GM12865 (cell line): ENCODE data around the gene FBXO44.

ENCODE experiments used
- DNase-seq: peaks from one replicate; pipeline ENCODE4 v3.0.0; 2010; ENCODE audit warnings: low read depth
- H3K4me3 ChIP-seq: 2 replicates; pipeline ENCODE4 v1.5.1; 2011; ENCODE audit warnings: mild to moderate bottlenecking, low read depth, low read length, control low read depth
- CTCF ChIP-seq: IDR thresholded peaks from 2 replicates; pipeline ENCODE4 v1.5.1; 2011; ENCODE audit warnings: low read length, control low read depth, low read depth, inconsistent platforms; ENCODE audit not compliant: insufficient read depth; ENCODE audit errors: missing control alignments

The FBXO44 gene

GRCh38 chr1:11649624-11650330, 4.9 kb upstream of the FBXO44 start:
- no peak overlapping the region for H3K4me3 ChIP-seq
- TF ChIP-seq CTCF, result no peak
- no peak for DNase-seq

GRCh38 chr1:11650331-11650991, 4.2 kb upstream of the FBXO44 start:
- TF ChIP-seq CTCF, result peak; percentile 74
- H3K4me3 ChIP-seq, result no peak overlapping the region
- peak; percentile 85 for DNase-seq

- no peak for TF ChIP-seq CTCF
- no peak overlapping the region for H3K4me3 ChIP-seq
- DNase-seq, result no peak
These were observed 3.7 kb upstream of the FBXO44 start for GRCh38 chr1:11651017-11651416.

- no peak overlapping the region for H3K4me3 ChIP-seq
- TF ChIP-seq CTCF, result no peak
- DNase-seq, result no peak
These were observed 2.4 kb upstream of the FBXO44 start for GRCh38 chr1:11652203-11652780.

GRCh38 chr1:11653101-11653860, 1.4 kb upstream of the FBXO44 start:
- TF ChIP-seq CTCF, result no peak
- H3K4me3 ChIP-seq, result no peak overlapping the region
- no peak for DNase-seq

DNA sequence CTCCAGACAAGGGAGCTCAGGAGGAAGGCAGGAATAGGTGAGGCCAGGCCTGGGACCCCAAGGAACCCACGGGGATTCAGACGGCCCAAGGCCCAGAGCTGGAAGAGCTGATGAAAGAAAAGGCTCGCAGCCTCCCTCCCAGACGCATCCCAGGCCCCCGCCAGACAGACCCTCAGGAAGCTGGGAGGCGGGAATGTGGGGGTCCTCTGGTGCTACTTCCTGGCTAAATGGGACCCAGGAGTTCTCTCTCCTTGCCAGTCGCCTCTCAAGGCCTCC, 878 bp upstream of the FBXO44 start:
- no peak for DNase-seq
- no peak for TF ChIP-seq CTCF
- no peak overlapping the region for H3K4me3 ChIP-seq
